DOHH2 (cell line): ENCODE data around the gene FABP1.

Experiments used
- EZH2phosphoT487 ChIP-seq: fragments of 200-600 bp; sonication (generic); IDR thresholded peaks from 2 replicates; pipeline ENCODE4 v1.6.1; 2017; ENCODE audit warnings: borderline replicate concordance, mild to moderate bottlenecking, antibody characterized with exemption, low read length, moderate library complexity, mixed read lengths
- TF ChIP-seq, protein P1 (sequence below): fragments of 200-600 bp; sonication (generic); IDR thresholded peaks from one replicate; pipeline ENCODE4 v1.5.1; 2014; ENCODE audit warnings: antibody characterized with exemption, mild to moderate bottlenecking, low read depth, low read length; ENCODE audit not compliant: poor library complexity, severe bottlenecking

- TF ChIP-seq, protein P1, sequence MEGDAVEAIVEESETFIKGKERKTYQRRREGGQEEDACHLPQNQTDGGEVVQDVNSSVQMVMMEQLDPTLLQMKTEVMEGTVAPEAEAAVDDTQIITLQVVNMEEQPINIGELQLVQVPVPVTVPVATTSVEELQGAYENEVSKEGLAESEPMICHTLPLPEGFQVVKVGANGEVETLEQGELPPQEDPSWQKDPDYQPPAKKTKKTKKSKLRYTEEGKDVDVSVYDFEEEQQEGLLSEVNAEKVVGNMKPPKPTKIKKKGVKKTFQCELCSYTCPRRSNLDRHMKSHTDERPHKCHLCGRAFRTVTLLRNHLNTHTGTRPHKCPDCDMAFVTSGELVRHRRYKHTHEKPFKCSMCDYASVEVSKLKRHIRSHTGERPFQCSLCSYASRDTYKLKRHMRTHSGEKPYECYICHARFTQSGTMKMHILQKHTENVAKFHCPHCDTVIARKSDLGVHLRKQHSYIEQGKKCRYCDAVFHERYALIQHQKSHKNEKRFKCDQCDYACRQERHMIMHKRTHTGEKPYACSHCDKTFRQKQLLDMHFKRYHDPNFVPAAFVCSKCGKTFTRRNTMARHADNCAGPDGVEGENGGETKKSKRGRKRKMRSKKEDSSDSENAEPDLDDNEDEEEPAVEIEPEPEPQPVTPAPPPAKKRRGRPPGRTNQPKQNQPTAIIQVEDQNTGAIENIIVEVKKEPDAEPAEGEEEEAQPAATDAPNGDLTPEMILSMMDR, result no peak
- TF ChIP-seq EZH2phosphoT487, result no peak
Measured at GRCh38 chr2:88137833-88138232, 10.0 kb upstream of the FABP1 start.
